HG03342 (cell line): ENCODE results near the gene TYRP1.

Experiments
- ATAC-seq: cut with Tn5 transposase; IDR thresholded peaks from one replicate; pipeline ENCODE4 v1.9.1; 2021; ENCODE audit warnings: mild to moderate bottlenecking, moderate library complexity; ENCODE audit not compliant: unreplicated experiment

Gene TYRP1

GRCh38 chr9:12730198-12730597 lies 37.0 kb downstream of the TYRP1 start:
- ATAC-seq, result no peak

- ATAC-seq, result no peak
Measured at GRCh38 chr9:12730927-12731326, 37.7 kb downstream of the TYRP1 start.

GRCh38 chr9:12732971-12733370 lies 39.8 kb downstream of the TYRP1 start:
- ATAC-seq, result no peak

GRCh38 chr9:12735665-12736064 lies 42.5 kb downstream of the TYRP1 start:
- no peak for ATAC-seq

- ATAC-seq, result no peak
Measured at GRCh38 chr9:12737871-12738270, 44.7 kb downstream of the TYRP1 start.

- ATAC-seq, result no peak
Measured at GRCh38 chr9:12739014-12739652, 45.9 kb downstream of the TYRP1 start.

- ATAC-seq, result no peak
Measured at GRCh38 chr9:12740845-12741244, 47.7 kb downstream of the TYRP1 start.

GRCh38 chr9:12748016-12748415 lies 54.8 kb downstream of the TYRP1 start:
- ATAC-seq, result no peak

GRCh38 chr9:12748954-12749353 lies 55.8 kb downstream of the TYRP1 start:
- ATAC-seq, result no peak

- ATAC-seq, result no peak
Measured at GRCh38 chr9:12753931-12754330, 60.7 kb downstream of the TYRP1 start.

GRCh38 chr9:12759761-12760160 lies 66.6 kb downstream of the TYRP1 start:
- ATAC-seq, result no peak
